HUES6 (cell line): ENCODE data around the gene ARPC1B.
A peak's percentile ranks its signal among the peaks of the same experiment; 100 is the strongest.
"Not testable (repeated sequence)": the region's sequence is repeated elsewhere in the genome, so short reads cannot be mapped to it uniquely, and the experiment has no call there.

Experiments
- H3K27ac ChIP-seq: 2 replicates; pipeline ENCODE4 v1.7.0; 2013; ENCODE audit warnings: low read depth, mild to moderate bottlenecking, low read length, inconsistent platforms
- H3K27me3 ChIP-seq: 2 replicates; pipeline ENCODE4 v1.6.1; 2013; ENCODE audit warnings: low read length; ENCODE audit not compliant: control insufficient read depth, insufficient read depth
- H3K36me3 ChIP-seq: 2 replicates; pipeline ENCODE4 v1.6.1; 2013; ENCODE audit warnings: low read length; ENCODE audit not compliant: control insufficient read depth, insufficient read depth
- H3K4me1 ChIP-seq: 2 replicates; pipeline ENCODE4 v1.6.1; 2013; ENCODE audit warnings: low read length; ENCODE audit not compliant: control insufficient read depth, insufficient read depth
- H3K4me3 ChIP-seq: 2 replicates; pipeline ENCODE4 v1.5.1; 2013; ENCODE audit warnings: low read depth, low read length
- H3K9ac ChIP-seq: one replicate; pipeline ENCODE4 v1.6.1; 2013; ENCODE audit warnings: mild to moderate bottlenecking, low read length
- H3K9me3 ChIP-seq: 2 replicates; pipeline ENCODE4 v1.6.1; 2013; ENCODE audit warnings: low read depth, low read length; ENCODE audit not compliant: control insufficient read depth, insufficient read depth

The ARPC1B gene

DNA sequence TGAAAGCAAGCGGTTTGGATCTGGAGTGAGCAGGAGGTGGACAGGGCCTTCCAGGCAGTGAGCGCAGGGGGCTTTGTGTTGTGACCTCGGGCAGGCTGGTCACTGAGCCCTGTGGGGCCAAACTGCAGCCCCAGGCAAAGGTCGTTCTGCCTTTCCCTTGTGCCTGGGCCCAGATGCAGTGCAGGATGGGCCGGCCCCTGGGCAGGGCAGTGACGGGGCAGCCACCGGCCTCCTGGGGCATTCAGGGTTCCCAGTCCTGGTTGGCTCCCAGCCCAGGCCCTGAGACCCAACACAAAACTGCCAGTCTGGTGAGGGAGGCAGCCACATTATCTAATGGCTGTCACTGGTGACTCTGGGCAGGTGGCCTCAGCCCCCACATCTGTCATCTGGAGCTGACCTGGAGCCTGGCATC lies 7.1 kb downstream of the ARPC1B start:
- Histone ChIP-seq H3K9ac (no peak overlapping the region), H3K4me3 (no peak overlapping the region), H3K9me3 (no peaks in the 10 kb centered on the region), H3K36me3 (peaks cover 30% of the 10 kb centered on the region), H3K4me1 (peaks cover 19% of the 10 kb centered on the region; the same call in 1 of the 2 replicates), H3K27me3 (no peaks in the 10 kb centered on the region), H3K27ac (no peak overlapping the region)

DNA sequence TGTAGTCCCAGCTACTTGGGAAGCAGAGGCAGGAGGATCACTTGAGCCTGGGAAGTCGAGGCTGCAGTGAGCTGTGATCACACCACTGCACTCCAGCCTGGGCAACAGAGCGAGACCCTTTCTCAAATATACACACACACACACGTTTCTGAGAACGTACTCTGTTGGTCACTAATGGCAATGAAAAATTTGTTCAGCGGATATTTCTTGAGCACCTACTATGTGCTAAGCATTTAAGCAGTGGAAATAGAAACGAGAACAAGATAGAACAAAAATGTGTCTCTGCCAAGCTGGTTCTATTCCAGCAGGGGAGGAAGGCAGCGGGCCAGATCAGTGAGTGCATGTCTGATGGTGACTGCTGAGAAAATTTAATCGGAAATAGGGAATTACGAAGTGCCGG lies 8.7 kb downstream of the ARPC1B start:
- H3K27ac ChIP-seq = no peak overlapping the region
- H3K27me3 ChIP-seq = no peaks in the 10 kb centered on the region
- H3K4me3 ChIP-seq = no peak overlapping the region
- no peak overlapping the region for H3K9ac ChIP-seq
- no peaks in the 10 kb centered on the region for H3K9me3 ChIP-seq
- peaks cover 19% of the 10 kb centered on the region; the same call in 1 of the 2 replicates for H3K4me1 ChIP-seq
- peaks cover 34% of the 10 kb centered on the region for H3K36me3 ChIP-seq

DNA sequence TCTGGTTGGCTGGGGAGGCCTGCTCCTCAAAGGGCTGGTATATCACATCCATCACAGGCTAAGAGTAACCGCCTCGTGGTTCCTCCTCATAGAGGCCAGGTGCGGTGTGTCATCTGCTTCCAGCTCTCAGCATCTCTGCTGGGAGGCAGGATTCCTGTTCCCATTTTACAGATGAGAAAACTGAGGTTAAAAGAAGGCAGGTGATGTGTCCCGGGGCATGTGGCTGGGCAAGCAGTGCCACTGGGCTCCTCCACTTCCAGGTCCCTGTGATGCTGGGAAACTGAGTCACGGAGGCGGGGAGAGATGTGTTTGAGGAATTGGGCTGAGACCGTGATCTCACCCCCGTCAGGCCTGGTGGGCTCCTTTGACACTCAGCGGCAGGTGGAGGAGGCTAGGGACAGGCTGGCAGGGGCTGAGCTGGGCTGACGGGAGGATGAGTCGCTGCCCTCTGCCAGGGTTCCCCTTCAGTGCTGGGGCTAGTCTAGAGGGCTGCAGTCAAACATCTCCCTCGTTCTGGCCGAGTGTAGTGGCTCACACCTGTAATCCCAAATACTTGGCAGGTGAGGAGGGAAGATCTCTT lies 9.4 kb downstream of the ARPC1B start:
- Histone ChIP-seq H3K4me1 (peaks cover 19% of the 10 kb centered on the region; the same call in 1 of the 2 replicates), H3K4me3 (no peak overlapping the region), H3K27ac (no peak overlapping the region), H3K9me3 (no peaks in the 10 kb centered on the region), H3K36me3 (peaks cover 36% of the 10 kb centered on the region), H3K27me3 (no peaks in the 10 kb centered on the region), H3K9ac (no peak overlapping the region)

DNA sequence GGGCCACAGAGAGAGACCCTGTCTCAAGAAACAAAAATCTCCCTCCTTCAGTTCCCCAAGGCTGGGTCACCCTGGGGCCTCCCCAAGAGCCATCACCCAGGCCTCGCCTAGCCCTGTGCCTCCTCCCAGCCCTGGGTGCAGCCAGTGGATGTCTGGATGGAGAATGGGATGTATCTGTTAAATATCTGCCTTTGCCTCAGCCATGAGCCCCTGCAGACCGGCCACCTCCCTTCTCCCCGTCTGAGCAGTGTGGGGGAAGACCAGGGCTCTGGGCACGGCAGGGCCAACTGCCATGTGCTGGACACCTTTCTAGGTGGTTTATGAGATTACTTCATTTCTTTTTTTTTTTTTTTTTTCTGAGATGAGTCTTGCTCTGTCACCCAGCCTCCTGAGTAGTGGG lies 10.0 kb downstream of the ARPC1B start:
- Histone ChIP-seq H3K36me3 (peaks cover 39% of the 10 kb centered on the region), H3K27me3 (no peaks in the 10 kb centered on the region), H3K4me3 (no peak overlapping the region), H3K4me1 (peaks cover 13% of the 10 kb centered on the region; the same call in 1 of the 2 replicates), H3K9me3 (no peaks in the 10 kb centered on the region), H3K27ac (no peak overlapping the region), H3K9ac (no peak overlapping the region)

DNA sequence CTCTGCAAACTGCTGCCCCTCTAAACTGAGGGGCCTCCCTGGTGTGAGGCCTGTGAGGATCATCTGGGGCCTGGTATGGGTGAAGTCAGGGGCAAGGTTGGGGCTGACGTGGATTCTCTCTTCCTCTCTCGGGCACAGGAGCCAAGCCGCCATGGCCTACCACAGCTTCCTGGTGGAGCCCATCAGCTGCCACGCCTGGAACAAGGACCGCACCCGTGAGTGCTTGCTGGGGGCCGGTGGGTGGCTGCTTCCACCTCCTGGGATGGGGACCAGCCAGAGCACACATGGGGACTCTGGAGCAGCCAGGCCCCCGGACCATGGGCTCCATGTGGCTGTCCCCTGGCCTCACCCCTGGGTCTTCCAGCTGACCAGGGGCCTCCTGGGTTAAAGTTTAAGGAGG lies 11.0 kb downstream of the ARPC1B start:
- no peak overlapping the region for H3K4me3 ChIP-seq
- no peaks in the 10 kb centered on the region for H3K27me3 ChIP-seq
- H3K27ac ChIP-seq = no peak overlapping the region
- peaks cover 43% of the 10 kb centered on the region for H3K36me3 ChIP-seq
- H3K4me1 ChIP-seq = peaks cover 2% of the 10 kb centered on the region; the same call in 1 of the 2 replicates
- H3K9ac ChIP-seq = no peak overlapping the region
- no peaks in the 10 kb centered on the region for H3K9me3 ChIP-seq

DNA sequence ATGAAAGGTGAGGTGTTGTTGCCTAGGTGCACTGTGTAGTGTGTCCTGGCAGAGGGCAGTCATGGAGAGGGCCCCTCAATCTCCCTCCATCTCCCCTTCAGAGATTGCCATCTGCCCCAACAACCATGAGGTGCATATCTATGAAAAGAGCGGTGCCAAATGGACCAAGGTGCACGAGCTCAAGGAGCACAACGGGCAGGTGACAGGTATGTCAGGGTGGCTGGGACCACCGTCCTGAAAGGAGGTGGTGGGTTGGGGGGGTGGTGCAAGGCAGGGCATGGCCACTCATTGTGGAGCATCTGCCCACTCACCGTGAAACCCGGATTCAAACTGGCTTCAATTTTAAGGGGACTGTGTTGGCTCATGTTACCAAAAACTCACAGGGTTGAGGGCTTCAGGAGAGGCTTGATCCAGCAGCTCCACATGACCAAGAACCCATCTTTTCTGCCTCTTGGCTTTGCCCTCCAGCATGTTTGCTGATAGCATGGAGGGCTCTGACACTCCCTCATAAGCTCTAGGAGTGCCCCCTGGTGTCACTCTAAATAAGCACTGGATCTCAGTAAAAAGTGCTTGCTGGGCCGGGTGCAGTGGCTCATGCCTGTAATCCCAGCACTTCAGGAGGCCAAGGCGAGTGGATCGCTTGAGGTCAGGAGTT lies 12.2 kb downstream of the ARPC1B start:
- Histone ChIP-seq H3K4me1 (no peaks in the 10 kb centered on the region), H3K36me3 (peaks cover 43% of the 10 kb centered on the region), H3K27ac (no peak overlapping the region), H3K27me3 (no peaks in the 10 kb centered on the region), H3K9me3 (no peaks in the 10 kb centered on the region), H3K9ac (no peak overlapping the region), H3K4me3 (no peak overlapping the region)

DNA sequence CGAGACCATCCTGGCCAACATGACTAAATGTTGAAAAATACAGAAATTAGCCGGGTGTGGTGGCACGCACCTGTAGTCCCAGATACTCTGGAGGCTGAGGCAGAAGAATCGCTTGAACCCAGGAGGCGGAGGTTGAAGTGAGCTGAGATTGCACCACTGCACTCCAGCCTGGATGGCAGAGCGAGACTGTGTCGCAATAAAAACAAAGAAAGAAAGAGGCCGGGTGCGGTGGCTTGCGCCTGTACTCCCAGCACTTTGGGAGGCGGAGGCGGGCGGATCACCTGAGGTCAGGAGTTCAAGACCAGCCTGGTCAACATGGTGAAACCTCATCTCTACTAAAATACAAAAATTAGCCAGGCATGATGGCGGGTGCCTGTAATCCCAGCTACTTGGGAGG lies 12.7 kb downstream of the ARPC1B start:
- not testable (repeated sequence) for H3K27me3 ChIP-seq, H3K4me1 ChIP-seq, H3K9me3 ChIP-seq, H3K4me3 ChIP-seq, H3K27ac ChIP-seq, H3K9ac ChIP-seq
- H3K36me3 ChIP-seq = peaks cover 43% of the 10 kb centered on the region

DNA sequence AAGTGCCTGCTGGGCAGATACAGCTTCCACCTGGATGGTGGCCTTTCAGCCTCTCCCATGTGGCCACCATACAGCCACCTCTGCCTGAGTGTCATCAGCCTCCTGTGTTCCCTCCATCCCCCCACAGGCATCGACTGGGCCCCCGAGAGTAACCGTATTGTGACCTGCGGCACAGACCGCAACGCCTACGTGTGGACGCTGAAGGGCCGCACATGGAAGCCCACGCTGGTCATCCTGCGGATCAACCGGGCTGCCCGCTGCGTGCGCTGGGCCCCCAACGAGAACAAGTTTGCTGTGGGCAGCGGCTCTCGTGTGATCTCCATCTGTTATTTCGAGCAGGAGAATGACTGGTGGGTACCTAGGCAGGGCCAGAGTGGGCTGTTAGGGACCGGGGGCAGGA lies 13.4 kb downstream of the ARPC1B start:
- Histone ChIP-seq H3K36me3 (peaks cover 43% of the 10 kb centered on the region), H3K9me3 (no peaks in the 10 kb centered on the region), H3K27ac (no peak overlapping the region), H3K4me3 (no peak overlapping the region), H3K9ac (no peak overlapping the region), H3K27me3 (no peaks in the 10 kb centered on the region), H3K4me1 (peaks cover 6% of the 10 kb centered on the region; the same call in 1 of the 2 replicates)

DNA sequence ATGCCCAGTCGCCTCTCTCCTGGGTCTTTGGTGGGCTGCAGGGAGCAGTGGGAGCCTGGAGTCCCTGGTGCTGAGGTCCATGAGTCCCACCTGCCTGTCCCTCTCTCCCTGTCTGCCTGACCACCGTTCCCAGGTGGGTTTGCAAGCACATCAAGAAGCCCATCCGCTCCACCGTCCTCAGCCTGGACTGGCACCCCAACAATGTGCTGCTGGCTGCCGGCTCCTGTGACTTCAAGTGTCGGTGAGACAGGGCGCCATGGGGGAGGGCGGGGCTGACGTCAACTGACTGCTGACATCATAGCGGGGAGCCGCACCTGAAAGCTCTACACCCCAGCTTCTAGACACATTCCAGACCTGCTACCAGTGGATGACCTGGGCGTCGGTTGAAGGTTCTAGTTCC lies 15.2 kb downstream of the ARPC1B start:
- H3K36me3 ChIP-seq = peaks cover 49% of the 10 kb centered on the region

DNA sequence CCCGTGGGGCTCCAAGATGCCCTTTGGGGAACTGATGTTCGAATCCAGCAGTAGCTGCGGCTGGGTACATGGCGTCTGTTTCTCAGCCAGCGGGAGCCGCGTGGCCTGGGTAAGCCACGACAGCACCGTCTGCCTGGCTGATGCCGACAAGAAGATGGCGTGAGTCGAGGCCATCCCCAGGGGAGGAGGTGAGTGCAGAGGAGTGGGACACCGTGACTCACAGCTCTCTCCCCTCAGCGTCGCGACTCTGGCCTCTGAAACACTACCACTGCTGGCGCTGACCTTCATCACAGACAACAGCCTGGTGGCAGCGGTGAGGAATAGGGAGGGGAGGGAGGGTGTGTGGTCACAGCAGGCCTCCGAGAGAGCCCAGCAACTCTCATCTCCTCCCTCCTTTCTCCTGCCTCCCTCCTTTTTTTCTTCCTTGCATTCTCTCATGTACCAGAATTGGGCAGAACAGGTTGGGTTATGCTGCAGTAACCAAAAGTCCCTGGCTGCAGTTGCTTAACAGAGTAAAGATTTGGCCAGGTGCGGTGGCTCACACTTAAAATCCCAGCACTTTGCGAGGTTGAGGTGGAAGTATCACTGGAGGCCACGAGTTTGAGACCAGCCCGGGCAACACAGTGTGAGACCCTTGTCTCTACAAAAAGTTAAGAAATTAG lies 16.5 kb downstream of the ARPC1B start:
- peaks cover 61% of the 10 kb centered on the region for H3K36me3 ChIP-seq
- no peak overlapping the region for H3K4me3 ChIP-seq
- no peaks in the 10 kb centered on the region for H3K27me3 ChIP-seq
- H3K9me3 ChIP-seq = no peaks in the 10 kb centered on the region
- H3K9ac ChIP-seq = no peak overlapping the region
- no peak overlapping the region for H3K27ac ChIP-seq
- peaks cover 13% of the 10 kb centered on the region for H3K4me1 ChIP-seq

More for the DNA sequence above, 15.2 kb downstream of the ARPC1B start:
- H3K4me3 ChIP-seq = no peak overlapping the region
- peaks cover 13% of the 10 kb centered on the region for H3K4me1 ChIP-seq
- H3K9ac ChIP-seq = no peak overlapping the region
- H3K27ac ChIP-seq = no peak overlapping the region
- no peaks in the 10 kb centered on the region for H3K27me3 ChIP-seq
- H3K9me3 ChIP-seq = no peaks in the 10 kb centered on the region

DNA sequence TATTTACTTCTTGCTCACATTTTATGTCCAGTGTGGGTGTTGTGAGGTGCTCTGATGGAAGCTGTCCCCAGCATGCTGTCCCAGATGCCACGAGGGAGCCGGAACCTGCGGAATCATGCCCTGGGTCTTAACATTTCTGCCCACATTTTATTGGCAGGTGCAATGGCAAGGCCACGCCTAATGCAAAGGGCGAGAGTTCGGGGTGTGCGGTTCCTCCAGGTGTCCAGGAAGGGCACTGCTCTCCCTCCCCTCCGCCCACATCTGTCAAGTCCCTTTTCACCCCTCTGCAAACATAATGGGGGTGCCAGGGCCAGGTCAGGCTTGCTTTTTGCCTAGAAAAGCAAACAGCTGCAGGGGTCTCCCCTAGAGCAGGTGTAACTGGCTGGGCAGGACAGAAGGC lies 17.5 kb downstream of the ARPC1B start:
- H3K4me1 ChIP-seq = peaks cover 13% of the 10 kb centered on the region
- no peak overlapping the region for H3K27ac ChIP-seq
- H3K27me3 ChIP-seq = no peaks in the 10 kb centered on the region
- no peaks in the 10 kb centered on the region for H3K9me3 ChIP-seq
- H3K36me3 ChIP-seq = peaks cover 59% of the 10 kb centered on the region
- peak overlapping the region; percentile 78 for H3K9ac ChIP-seq
- peak overlapping the region; percentile 72 for H3K4me3 ChIP-seq
